Measurements from ENCODE around the gene MIPOL1. TPM values are rescaled to one million over a fixed set of nuclear protein-coding genes. Genes with fewer than 3 reads are reported as not detected.
"Not testable (repeated sequence)": the region's sequence is repeated elsewhere in the genome, so short reads cannot be mapped to it uniquely, and the experiment has no call there.

The MIPOL1 gene
- total RNA-seq, 3 donors from 2014 or later, result 12.2 to 48.8 (median 36.1) TPM

DNA sequence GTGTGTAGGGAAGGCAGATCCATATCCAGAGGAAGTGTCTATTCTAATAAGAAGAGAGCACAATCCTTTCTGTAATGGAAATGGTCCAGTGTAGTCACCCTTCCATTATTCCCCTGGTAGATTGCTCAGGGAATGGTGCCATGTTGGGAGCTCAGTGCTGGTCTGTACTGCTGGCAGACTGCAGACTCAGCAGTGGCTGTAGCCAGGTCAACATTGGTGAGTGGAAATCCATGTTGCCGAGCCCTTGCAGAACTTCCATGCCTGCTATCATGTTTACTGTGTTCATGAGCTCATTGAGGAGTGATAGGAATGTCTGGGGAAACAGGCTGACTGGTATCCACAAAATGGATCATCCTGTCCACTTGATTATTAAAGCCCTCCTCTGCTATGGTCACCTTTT is 128.7 kb downstream of the MIPOL1 start:
- no peak overlapping the region for H3K4me3 ChIP-seq
- no peak overlapping the region for H3K27ac ChIP-seq
- no peaks in the 10 kb centered on the region for H3K4me1 ChIP-seq
- intact Hi-C loops (cut with DNase I; ENCODE audit: low total_unique reads), result no loop called here
- no peak for DNase-seq (ENCODE audit: low spot score in 2 of 2)
- TF ChIP-seq, protein P1, sequence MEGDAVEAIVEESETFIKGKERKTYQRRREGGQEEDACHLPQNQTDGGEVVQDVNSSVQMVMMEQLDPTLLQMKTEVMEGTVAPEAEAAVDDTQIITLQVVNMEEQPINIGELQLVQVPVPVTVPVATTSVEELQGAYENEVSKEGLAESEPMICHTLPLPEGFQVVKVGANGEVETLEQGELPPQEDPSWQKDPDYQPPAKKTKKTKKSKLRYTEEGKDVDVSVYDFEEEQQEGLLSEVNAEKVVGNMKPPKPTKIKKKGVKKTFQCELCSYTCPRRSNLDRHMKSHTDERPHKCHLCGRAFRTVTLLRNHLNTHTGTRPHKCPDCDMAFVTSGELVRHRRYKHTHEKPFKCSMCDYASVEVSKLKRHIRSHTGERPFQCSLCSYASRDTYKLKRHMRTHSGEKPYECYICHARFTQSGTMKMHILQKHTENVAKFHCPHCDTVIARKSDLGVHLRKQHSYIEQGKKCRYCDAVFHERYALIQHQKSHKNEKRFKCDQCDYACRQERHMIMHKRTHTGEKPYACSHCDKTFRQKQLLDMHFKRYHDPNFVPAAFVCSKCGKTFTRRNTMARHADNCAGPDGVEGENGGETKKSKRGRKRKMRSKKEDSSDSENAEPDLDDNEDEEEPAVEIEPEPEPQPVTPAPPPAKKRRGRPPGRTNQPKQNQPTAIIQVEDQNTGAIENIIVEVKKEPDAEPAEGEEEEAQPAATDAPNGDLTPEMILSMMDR (IDR thresholded peaks at IDR 0.05), result no peak
- TF ChIP-seq POLR2AphosphoS5 (IDR thresholded peaks at IDR 0.05), result no peak
- TF ChIP-seq POLR2A (IDR thresholded peaks at IDR 0.05), result no peak
- peaks cover 0 to 8% of the 10 kb centered on the region in 2 donors for H3K9me3 ChIP-seq
- no peaks in the 10 kb centered on the region for H3K27me3 ChIP-seq
- no peaks in the 10 kb centered on the region for H3K36me3 ChIP-seq

DNA sequence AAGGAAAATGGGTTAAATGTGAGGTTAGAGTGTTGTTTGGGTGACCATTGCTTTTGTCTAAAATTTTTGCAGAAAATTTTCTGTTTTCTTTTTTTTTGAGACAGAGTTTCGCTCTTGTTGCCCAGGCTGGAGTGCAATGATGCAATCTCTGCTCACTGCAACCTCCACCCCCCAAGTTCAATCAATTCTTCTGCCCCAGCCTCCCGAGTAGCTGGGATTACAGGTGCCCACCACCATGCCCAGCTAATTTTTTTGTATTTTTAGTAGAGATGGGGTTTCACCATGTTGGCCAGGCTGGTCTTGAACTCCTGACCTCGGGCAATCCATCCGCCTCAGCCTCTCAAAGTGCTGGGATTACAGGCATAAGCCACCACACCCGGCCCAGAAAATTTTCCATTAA is 130.2 kb downstream of the MIPOL1 start:
- intact Hi-C loops (cut with DNase I; ENCODE audit: low total_unique reads); H3K9me3 ChIP-seq; H3K27ac ChIP-seq; H3K4me3 ChIP-seq; DNase-seq (ENCODE audit: low spot score in 2 of 2); H3K36me3 ChIP-seq; H3K4me1 ChIP-seq; H3K27me3 ChIP-seq: not testable (repeated sequence)

GRCh38 chr14:37328673-37329072 is 130.9 kb downstream of the MIPOL1 start:
- H3K27ac ChIP-seq, result no peak overlapping the region
- TF ChIP-seq POLR2A (IDR thresholded peaks at IDR 0.05) (no peak), POLR2AphosphoS5 (IDR thresholded peaks at IDR 0.05) (no peak)
- TF ChIP-seq, protein P1 (IDR thresholded peaks at IDR 0.05), result no peak
- peaks cover 0 to 8% of the 10 kb centered on the region in 2 donors for H3K9me3 ChIP-seq
- DNase-seq (ENCODE audit: low spot score in 2 of 2), result no peak
- intact Hi-C loops (cut with DNase I; ENCODE audit: low total_unique reads), result no loop called here
- no peak overlapping the region for H3K4me3 ChIP-seq
- H3K36me3 ChIP-seq, result no peaks in the 10 kb centered on the region
- H3K4me1 ChIP-seq, result no peaks in the 10 kb centered on the region
- no peaks in the 10 kb centered on the region for H3K27me3 ChIP-seq

DNA sequence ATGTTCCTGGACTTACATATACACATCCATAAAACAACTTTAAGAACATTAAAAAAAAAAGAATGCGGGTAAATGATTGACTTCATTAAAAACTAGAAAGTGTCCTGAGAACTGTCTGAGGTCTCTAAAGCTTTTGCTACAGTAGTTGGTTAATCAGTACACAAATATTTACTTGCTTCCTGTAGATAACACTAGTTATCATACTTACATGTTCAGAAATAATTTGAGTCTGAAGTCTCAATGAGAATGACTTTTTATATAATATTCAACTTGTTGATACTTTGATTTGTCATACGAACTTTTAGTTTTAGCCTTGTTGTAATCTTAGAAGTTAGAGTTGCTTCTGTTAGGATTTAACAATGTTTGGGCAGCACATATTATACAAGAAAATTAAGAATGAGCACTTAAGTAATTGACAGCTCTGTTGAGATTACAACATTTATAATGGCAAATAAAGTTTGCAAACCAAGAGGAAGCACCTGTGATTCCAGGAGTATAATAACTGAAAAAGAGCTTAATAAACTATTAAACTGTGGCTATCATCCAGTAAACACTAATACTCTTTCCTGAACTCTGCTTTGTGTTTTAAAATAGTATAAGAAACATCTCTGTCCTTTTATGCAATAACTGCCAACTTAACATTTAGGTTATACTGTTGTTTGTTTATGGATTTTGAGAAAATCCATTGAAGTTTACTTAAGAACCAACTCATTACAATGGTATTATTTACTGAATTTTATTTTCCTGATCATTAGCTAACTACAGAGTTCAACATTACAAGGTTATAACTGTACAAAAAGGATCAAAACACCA is 131.7 kb downstream of the MIPOL1 start:
- H3K27ac ChIP-seq, result no peak overlapping the region
- DNase-seq (ENCODE audit: low spot score in 2 of 2), result no peak
- H3K27me3 ChIP-seq, result no peaks in the 10 kb centered on the region
- no peak for TF ChIP-seq POLR2A (IDR thresholded peaks at IDR 0.05)
- no peak for TF ChIP-seq POLR2AphosphoS5 (IDR thresholded peaks at IDR 0.05)
- TF ChIP-seq, protein P1 (IDR thresholded peaks at IDR 0.05), result no peak
- no peaks in the 10 kb centered on the region for H3K36me3 ChIP-seq
- intact Hi-C loops (cut with DNase I; ENCODE audit: low total_unique reads), result no loop called here
- peaks cover 0 to 8% of the 10 kb centered on the region in 2 donors for H3K9me3 ChIP-seq
- H3K4me1 ChIP-seq, result no peaks in the 10 kb centered on the region
- H3K4me3 ChIP-seq, result no peak overlapping the region

- Histone ChIP-seq H3K27me3 (no peaks in the 10 kb centered on the region), H3K9me3 (peaks cover 0 to 8% of the 10 kb centered on the region in 2 donors), H3K36me3 (no peaks in the 10 kb centered on the region), H3K4me1 (no peaks in the 10 kb centered on the region), H3K4me3 (no peak overlapping the region), H3K27ac (no peak overlapping the region)
- TF ChIP-seq POLR2AphosphoS5 (IDR thresholded peaks at IDR 0.05), result no peak
- TF ChIP-seq, protein P1 (IDR thresholded peaks at IDR 0.05), result no peak
- no peak for TF ChIP-seq POLR2A (IDR thresholded peaks at IDR 0.05)
- no peak for DNase-seq (ENCODE audit: low spot score in 2 of 2)
- intact Hi-C loops (cut with DNase I; ENCODE audit: low total_unique reads), result no loop called here
These were observed 133.2 kb downstream of the MIPOL1 start for GRCh38 chr14:37330910-37331309.

Measured in breast epithelium (tissue), 4 donors.